HepG2 (cell line): ENCODE measurements around the gene KATNB1. TPM values are rescaled to one million over a fixed set of nuclear protein-coding genes. Genes with fewer than 3 reads are reported as not detected.
A peak's percentile ranks its signal among the peaks of the same experiment; 100 is the strongest.

Source experiments
- CEBPG ChIP-seq: IDR thresholded peaks from 2 replicates; pipeline ENCODE4 v1.6.1; 2016
- MYC ChIP-seq: sonication (generic); formaldehyde crosslinking; IDR thresholded peaks from 2 replicates; pipeline ENCODE4 v1.9.0; 2021; ENCODE audit warnings: missing genetic modification reagents, borderline replicate concordance
- RBM22 ChIP-seq: fragments of 200-400 bp; formaldehyde crosslinking; optimal IDR thresholded peaks from 2 replicates; pipeline ENCODE3; 2017; ENCODE audit warnings: mild to moderate bottlenecking, low read length, moderate library complexity
- SYNCRIP ChIP-seq: fragments of 200-400 bp; formaldehyde crosslinking; IDR thresholded peaks from 2 replicates; pipeline ENCODE4 v1.6.1; 2018; ENCODE audit warnings: mild to moderate bottlenecking, low read depth, low read length; ENCODE audit not compliant: insufficient read depth
- ZNF12 ChIP-seq: sonication (generic); formaldehyde crosslinking; IDR thresholded peaks from 2 replicates; pipeline ENCODE4 v1.5.0; 2020; ENCODE audit warnings: missing genetic modification reagents
- ZNF224 ChIP-seq: sonication (generic); formaldehyde crosslinking; IDR thresholded peaks from 2 replicates; pipeline ENCODE4 v1.5.0; 2020; ENCODE audit warnings: mild to moderate bottlenecking, missing genetic modification reagents
- ZNF75D ChIP-seq: sonication (generic); formaldehyde crosslinking; IDR thresholded peaks from 2 replicates; pipeline ENCODE4 v1.8.1; 2023; ENCODE audit warnings: missing genetic modification reagents, mild to moderate bottlenecking, borderline replicate concordance
- ZNF792 ChIP-seq: IDR thresholded peaks from 2 replicates; pipeline ENCODE4 v1.6.1; 2016
- polyA plus RNA-seq, 8 experiments: library from polyadenylated mRNA; depleted of rRNA in 3 of 8; stranded (reverse) in 7 of 8; unstranded in 1 of 8; fragments of >200 nt; fragmentation: Illumina TruSeq in 4 of 8; extraction: Trizol in 4 of 8; gene quantifications; 2 replicates each; pipeline versions ENCODE4 v1.2.1 to v1.2.3, GENCODE V29; 2011 to 2016; ENCODE audit warnings: low read depth in 4 of 8, missing spikeins in 1 of 8, mixed read lengths in 1 of 8; ENCODE audit not compliant: insufficient read depth in 1 of 8
- total RNA-seq, 5 experiments: library from RNA; depleted of rRNA; stranded (reverse); fragments of >200 nt; fragmentation: Illumina TruSeq; extraction: Trizol; gene quantifications; 2 replicates each; pipeline ENCODE4 v1.2.3, GENCODE V29; 2016; ENCODE audit warnings: low read depth in 1 of 5
- TF ChIP-seq, protein P1 (sequence below), 2 experiments: fragments of 450-650 bp in 1 of 2; sonication (generic) in 1 of 2; formaldehyde crosslinking in 1 of 2; IDR thresholded peaks; 2 replicates each; pipeline versions ENCODE4 v1.6.1 to v1.8.0; 2016 to 2022; ENCODE audit warnings: antibody characterized with exemption in 1 of 2, mild to moderate bottlenecking in 1 of 2, missing genetic modification reagents in 1 of 2
- TF ChIP-seq, protein P2 (sequence below): sonication (generic); formaldehyde crosslinking; IDR thresholded peaks from 2 replicates; pipeline ENCODE4 v1.5.1; 2020; ENCODE audit warnings: missing genetic modification reagents, mild to moderate bottlenecking, borderline replicate concordance
- TF ChIP-seq, protein P3 (sequence below): sonication (generic); formaldehyde crosslinking; IDR thresholded peaks from 2 replicates; pipeline ENCODE4 v1.4.0; 2020; ENCODE audit warnings: missing genetic modification reagents
- TF ChIP-seq, protein P4 (sequence below): sonication (generic); formaldehyde crosslinking; IDR thresholded peaks from 2 replicates; pipeline ENCODE4 v1.5.0; 2020; ENCODE audit warnings: missing genetic modification reagents
- TF ChIP-seq, protein P5 (sequence below): sonication (generic); formaldehyde crosslinking; IDR thresholded peaks from 2 replicates; pipeline ENCODE4 v1.4.0; 2020; ENCODE audit warnings: mild to moderate bottlenecking, low read depth, missing genetic modification reagents
- TF ChIP-seq, protein P6 (sequence below): sonication (generic); formaldehyde crosslinking; IDR thresholded peaks from 2 replicates; pipeline ENCODE4 v1.5.0; 2020; ENCODE audit warnings: missing genetic modification reagents

The KATNB1 gene
- total and polyA plus RNA-seq, 2 of the 13 experiments (the other 11 are each of a cell fraction or from before 2014, with no cell fraction given), result 31.5 to 43.5 TPM

DNA sequence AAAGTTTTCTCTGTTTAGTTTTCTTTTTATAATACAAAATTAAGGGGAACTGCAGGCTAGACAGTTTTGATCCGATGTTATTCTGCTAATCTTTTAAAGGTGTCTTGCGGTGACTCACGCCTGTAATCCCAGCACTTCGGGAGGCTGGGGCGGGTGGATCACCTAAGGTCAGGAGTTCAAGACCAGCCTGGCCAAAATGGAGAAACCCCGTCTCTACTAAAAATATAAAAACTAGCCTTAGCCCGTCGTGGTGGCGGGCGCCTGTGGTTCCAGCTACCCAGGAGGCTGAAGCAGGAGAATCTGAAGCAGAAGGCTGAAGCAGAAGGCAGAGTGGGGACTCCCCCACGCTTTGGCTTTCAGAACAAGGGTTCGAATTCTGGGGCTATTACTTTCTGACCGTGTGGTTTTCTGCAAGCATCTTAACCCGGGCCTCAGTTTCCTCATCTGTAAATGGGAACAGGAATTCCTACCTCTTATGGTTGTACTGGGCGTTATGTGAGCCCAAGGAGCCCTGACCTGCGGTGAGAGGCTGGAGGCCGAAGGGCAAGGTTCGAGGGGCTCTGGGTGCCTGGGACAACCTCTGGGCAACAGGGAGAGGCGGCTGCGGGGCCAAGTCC lies 1.2 kb upstream of the KATNB1 start (continued):
- TF ChIP-seq, protein P1, sequence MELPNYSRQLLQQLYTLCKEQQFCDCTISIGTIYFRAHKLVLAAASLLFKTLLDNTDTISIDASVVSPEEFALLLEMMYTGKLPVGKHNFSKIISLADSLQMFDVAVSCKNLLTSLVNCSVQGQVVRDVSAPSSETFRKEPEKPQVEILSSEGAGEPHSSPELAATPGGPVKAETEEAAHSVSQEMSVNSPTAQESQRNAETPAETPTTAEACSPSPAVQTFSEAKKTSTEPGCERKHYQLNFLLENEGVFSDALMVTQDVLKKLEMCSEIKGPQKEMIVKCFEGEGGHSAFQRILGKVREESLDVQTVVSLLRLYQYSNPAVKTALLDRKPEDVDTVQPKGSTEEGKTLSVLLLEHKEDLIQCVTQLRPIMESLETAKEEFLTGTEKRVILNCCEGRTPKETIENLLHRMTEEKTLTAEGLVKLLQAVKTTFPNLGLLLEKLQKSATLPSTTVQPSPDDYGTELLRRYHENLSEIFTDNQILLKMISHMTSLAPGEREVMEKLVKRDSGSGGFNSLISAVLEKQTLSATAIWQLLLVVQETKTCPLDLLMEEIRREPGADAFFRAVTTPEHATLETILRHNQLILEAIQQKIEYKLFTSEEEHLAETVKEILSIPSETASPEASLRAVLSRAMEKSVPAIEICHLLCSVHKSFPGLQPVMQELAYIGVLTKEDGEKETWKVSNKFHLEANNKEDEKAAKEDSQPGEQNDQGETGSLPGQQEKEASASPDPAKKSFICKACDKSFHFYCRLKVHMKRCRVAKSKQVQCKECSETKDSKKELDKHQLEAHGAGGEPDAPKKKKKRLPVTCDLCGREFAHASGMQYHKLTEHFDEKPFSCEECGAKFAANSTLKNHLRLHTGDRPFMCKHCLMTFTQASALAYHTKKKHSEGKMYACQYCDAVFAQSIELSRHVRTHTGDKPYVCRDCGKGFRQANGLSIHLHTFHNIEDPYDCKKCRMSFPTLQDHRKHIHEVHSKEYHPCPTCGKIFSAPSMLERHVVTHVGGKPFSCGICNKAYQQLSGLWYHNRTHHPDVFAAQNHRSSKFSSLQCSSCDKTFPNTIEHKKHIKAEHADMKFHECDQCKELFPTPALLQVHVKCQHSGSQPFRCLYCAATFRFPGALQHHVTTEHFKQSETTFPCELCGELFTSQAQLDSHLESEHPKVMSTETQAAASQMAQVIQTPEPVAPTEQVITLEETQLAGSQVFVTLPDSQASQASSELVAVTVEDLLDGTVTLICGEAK (IDR thresholded peaks at IDR 0.05), result no peak
- TF ChIP-seq, protein P1 (CRISPR knock-in tag; IDR thresholded peaks at IDR 0.05), result peak; percentile 71; the same call in 1 of the 2 replicates
- TF ChIP-seq, protein P2, sequence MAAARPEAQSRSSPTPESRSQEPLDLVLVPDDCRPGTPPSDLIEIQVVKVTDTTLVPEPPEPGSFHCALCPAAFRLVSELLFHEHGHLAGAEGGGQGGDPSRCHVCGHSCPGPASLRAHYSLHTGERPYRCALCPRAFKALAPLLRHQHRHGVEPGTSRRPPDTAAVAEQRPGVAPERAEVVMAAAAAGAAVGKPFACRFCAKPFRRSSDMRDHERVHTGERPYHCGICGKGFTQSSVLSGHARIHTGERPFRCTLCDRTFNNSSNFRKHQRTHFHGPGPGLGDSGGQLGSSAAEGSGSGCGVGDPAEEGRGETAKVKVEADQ (CRISPR knock-in tag), result no peak; the same call in 1 of the 2 replicates
- TF ChIP-seq, protein P3, sequence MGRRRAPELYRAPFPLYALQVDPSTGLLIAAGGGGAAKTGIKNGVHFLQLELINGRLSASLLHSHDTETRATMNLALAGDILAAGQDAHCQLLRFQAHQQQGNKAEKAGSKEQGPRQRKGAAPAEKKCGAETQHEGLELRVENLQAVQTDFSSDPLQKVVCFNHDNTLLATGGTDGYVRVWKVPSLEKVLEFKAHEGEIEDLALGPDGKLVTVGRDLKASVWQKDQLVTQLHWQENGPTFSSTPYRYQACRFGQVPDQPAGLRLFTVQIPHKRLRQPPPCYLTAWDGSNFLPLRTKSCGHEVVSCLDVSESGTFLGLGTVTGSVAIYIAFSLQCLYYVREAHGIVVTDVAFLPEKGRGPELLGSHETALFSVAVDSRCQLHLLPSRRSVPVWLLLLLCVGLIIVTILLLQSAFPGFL (CRISPR knock-in tag), result no peak
- TF ChIP-seq RBM22, result no peak
- peak; percentile 78; the same call in 1 of the 2 replicates for TF ChIP-seq ZNF224 (CRISPR knock-in tag)
- TF ChIP-seq ZNF75D (CRISPR knock-in tag), result no peak
- TF ChIP-seq, protein P4, sequence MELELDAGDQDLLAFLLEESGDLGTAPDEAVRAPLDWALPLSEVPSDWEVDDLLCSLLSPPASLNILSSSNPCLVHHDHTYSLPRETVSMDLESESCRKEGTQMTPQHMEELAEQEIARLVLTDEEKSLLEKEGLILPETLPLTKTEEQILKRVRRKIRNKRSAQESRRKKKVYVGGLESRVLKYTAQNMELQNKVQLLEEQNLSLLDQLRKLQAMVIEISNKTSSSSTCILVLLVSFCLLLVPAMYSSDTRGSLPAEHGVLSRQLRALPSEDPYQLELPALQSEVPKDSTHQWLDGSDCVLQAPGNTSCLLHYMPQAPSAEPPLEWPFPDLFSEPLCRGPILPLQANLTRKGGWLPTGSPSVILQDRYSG (CRISPR knock-in tag), result no peak
- no peak for TF ChIP-seq ZNF12 (CRISPR knock-in tag)
- TF ChIP-seq, protein P5, sequence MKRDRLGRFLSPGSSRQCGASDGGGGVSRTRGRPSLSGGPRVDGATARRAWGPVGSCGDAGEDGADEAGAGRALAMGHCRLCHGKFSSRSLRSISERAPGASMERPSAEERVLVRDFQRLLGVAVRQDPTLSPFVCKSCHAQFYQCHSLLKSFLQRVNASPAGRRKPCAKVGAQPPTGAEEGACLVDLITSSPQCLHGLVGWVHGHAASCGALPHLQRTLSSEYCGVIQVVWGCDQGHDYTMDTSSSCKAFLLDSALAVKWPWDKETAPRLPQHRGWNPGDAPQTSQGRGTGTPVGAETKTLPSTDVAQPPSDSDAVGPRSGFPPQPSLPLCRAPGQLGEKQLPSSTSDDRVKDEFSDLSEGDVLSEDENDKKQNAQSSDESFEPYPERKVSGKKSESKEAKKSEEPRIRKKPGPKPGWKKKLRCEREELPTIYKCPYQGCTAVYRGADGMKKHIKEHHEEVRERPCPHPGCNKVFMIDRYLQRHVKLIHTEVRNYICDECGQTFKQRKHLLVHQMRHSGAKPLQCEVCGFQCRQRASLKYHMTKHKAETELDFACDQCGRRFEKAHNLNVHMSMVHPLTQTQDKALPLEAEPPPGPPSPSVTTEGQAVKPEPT (CRISPR knock-in tag), result no peak
- no peak for TF ChIP-seq ZNF792 (CRISPR knock-in tag)
- no peak for TF ChIP-seq MYC (CRISPR knock-in tag)
- TF ChIP-seq, protein P6, sequence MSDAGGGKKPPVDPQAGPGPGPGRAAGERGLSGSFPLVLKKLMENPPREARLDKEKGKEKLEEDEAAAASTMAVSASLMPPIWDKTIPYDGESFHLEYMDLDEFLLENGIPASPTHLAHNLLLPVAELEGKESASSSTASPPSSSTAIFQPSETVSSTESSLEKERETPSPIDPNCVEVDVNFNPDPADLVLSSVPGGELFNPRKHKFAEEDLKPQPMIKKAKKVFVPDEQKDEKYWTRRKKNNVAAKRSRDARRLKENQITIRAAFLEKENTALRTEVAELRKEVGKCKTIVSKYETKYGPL (CRISPR knock-in tag), result no peak
- TF ChIP-seq SYNCRIP, result no peak
- no peak for TF ChIP-seq CEBPG (CRISPR knock-in tag)
